Endothelial cell of umbilical vein (primary cell): ENCODE data around the gene HPCAL4. TPM values are rescaled to one million over a fixed set of nuclear protein-coding genes. Genes with fewer than 3 reads are reported as not detected.

Source experiments
- BruUV-seq: library from RNA; stranded (reverse); fragments of 400-500 nt; replicated peaks from 2 replicates; lab custom pipeline; 2021; lab: Mats Ljungman, UMichigan
- CTCF ChIA-PET: fragments of 300-600, 350-600 bp; sonication (Branson Sonifier 250); formaldehyde crosslinking; loops from one replicate; lab custom pipeline; 2021; ENCODE audit warnings: antibody characterized with exemption, inconsistent platforms; lab: Charles Lee
- POLR2A ChIA-PET: fragments of 300-600, 350-600 bp; sonication (Branson Sonifier 250); formaldehyde crosslinking; loops from one replicate; lab custom pipeline; 2021; ENCODE audit warnings: antibody characterized with exemption, inconsistent platforms; lab: Charles Lee
- DNase-seq: peaks from one replicate; pipeline ENCODE4 v3.0.0-alpha.2; 2011; ENCODE audit warnings: low read depth, low spot score
- FAIRE-seq: peaks from 2 replicates; lab custom pipeline; 2011; peaks lifted over from hg19 to GRCh38; lab: Jason Lieb, UNC
- H2AFZ ChIP-seq: 2 replicates; pipeline ENCODE4 v1.6.0; 2012; ENCODE audit warnings: low read depth, low read length, control low read depth, inconsistent platforms
- H3K27ac ChIP-seq: 2 replicates; pipeline ENCODE4 v1.5.1; 2011; ENCODE audit warnings: low read depth, mild to moderate bottlenecking, control low read depth, low read length, moderate library complexity; ENCODE audit not compliant: insufficient read depth
- H3K27me3 ChIP-seq, 2 experiments: 2 replicates each; pipeline versions ENCODE4 v1.6.0 to v1.6.1; 2011; ENCODE audit warnings: low read length in 2 of 2, mixed read lengths in 1 of 2; ENCODE audit not compliant: control insufficient read depth in 2 of 2, insufficient read depth in 2 of 2
- H3K36me3 ChIP-seq, 2 experiments: 2 replicates in 1 of 2; 3 replicates in 1 of 2; pipeline ENCODE4 v1.5.1; 2011; ENCODE audit warnings: low read length in 2 of 2, mild to moderate bottlenecking in 1 of 2, moderate library complexity in 1 of 2; ENCODE audit not compliant: control insufficient read depth in 2 of 2, insufficient read depth in 2 of 2; ENCODE audit errors: extremely low read depth in 1 of 2
- H3K4me1 ChIP-seq: 3 replicates; pipeline ENCODE4 v1.5.1; 2011; ENCODE audit warnings: mild to moderate bottlenecking, low read length; ENCODE audit not compliant: control insufficient read depth, insufficient read depth; ENCODE audit errors: extremely low read depth
- H3K4me2 ChIP-seq: 2 replicates; pipeline ENCODE4 v1.6.1; 2011; ENCODE audit warnings: low read length, control low read depth, mixed read lengths; ENCODE audit not compliant: insufficient read depth
- H3K4me3 ChIP-seq, 3 experiments: fragments of 200-600 bp in 1 of 3; sonication (generic), shearing (Covaris generic) in 1 of 3; replicated peaks in 1 of 3; 2 replicates each; pipeline ENCODE4 v1.5.1; 2011 to 2016; ENCODE audit warnings: control low read depth in 3 of 3, low read length in 3 of 3, mild to moderate bottlenecking in 2 of 3, inconsistent platforms in 1 of 3, low read depth in 1 of 3, moderate library complexity in 1 of 3; ENCODE audit not compliant: insufficient read depth in 1 of 3
- H3K79me2 ChIP-seq: 2 replicates; pipeline ENCODE4 v1.6.0; 2012; ENCODE audit warnings: low read length, inconsistent platforms; ENCODE audit not compliant: control insufficient read depth, insufficient read depth
- H3K9ac ChIP-seq: replicated peaks from 2 replicates; pipeline ENCODE3; 2011; ENCODE audit warnings: low read length, control low read depth; ENCODE audit not compliant: insufficient read depth; ENCODE audit errors: extremely low read depth
- H3K9me1 ChIP-seq: replicated peaks from 3 replicates; pipeline ENCODE4 v1.6.0; 2011; ENCODE audit warnings: mild to moderate bottlenecking, low read length; ENCODE audit not compliant: control insufficient read depth, insufficient read depth; ENCODE audit errors: extremely low read depth
- H3K9me3 ChIP-seq: replicated peaks from 2 replicates; pipeline ENCODE4 v1.5.1; 2012; ENCODE audit warnings: low read length, inconsistent platforms; ENCODE audit not compliant: control insufficient read depth, insufficient read depth
- H4K20me1 ChIP-seq: replicated peaks from 2 replicates; pipeline ENCODE3; 2011; ENCODE audit warnings: mild to moderate bottlenecking, low read length; ENCODE audit not compliant: control insufficient read depth, insufficient read depth; ENCODE audit errors: extremely low read depth
- CTCF ChIP-seq, 2 donors: IDR thresholded peaks; 1 replicate in 1 of 2; 2 replicates in 1 of 2; pipeline ENCODE4 v1.5.1; 2011; ENCODE audit warnings: low read length in 2 of 2, mild to moderate bottlenecking in 2 of 2, moderate library complexity in 2 of 2, control low read depth in 1 of 2, inconsistent platforms in 1 of 2, low read depth in 1 of 2; ENCODE audit not compliant: insufficient read depth in 1 of 2; ENCODE audit errors: extremely low read depth in 1 of 2
- EZH2 ChIP-seq: IDR thresholded peaks from 2 replicates; pipeline ENCODE4 v1.6.1; 2012; ENCODE audit warnings: borderline replicate concordance, low read depth, mild to moderate bottlenecking, moderate library complexity, low read length, inconsistent platforms; ENCODE audit not compliant: severe bottlenecking
- FOS ChIP-seq: IDR thresholded peaks from 2 replicates; pipeline ENCODE4 v1.6.1; 2011; ENCODE audit warnings: mild to moderate bottlenecking, low read length, moderate library complexity, borderline replicate concordance; ENCODE audit not compliant: insufficient read depth
- GATA2 ChIP-seq: IDR thresholded peaks from 2 replicates; pipeline ENCODE4 v1.7.0; 2011; ENCODE audit warnings: low read depth, mild to moderate bottlenecking, moderate library complexity, mixed read lengths, low read length; ENCODE audit not compliant: insufficient read length, insufficient read depth
- JUN ChIP-seq: IDR thresholded peaks from 2 replicates; pipeline ENCODE4 v1.6.1; 2011; ENCODE audit warnings: borderline replicate concordance, low read depth; ENCODE audit not compliant: insufficient read length, insufficient read depth
- MAX ChIP-seq: IDR thresholded peaks from 2 replicates; pipeline ENCODE4 v1.6.1; 2011; ENCODE audit not compliant: insufficient read depth, insufficient read length
- MYC ChIP-seq: IDR thresholded peaks from one replicate; pipeline ENCODE4 v1.6.1; 2011; ENCODE audit warnings: mild to moderate bottlenecking, low read depth, low read length
- POLR2A ChIP-seq: IDR thresholded peaks from 2 replicates; pipeline ENCODE4 v1.6.1; 2012; ENCODE audit warnings: low read depth, mild to moderate bottlenecking, control low read depth, low read length
- POLR2AphosphoS5 ChIP-seq: IDR thresholded peaks from 2 replicates; pipeline ENCODE4 v1.6.1; 2012; ENCODE audit warnings: low read depth, mild to moderate bottlenecking, control low read depth, low read length, moderate library complexity; ENCODE audit not compliant: insufficient read depth
- dilution Hi-C: fragments of 300-500 bp; cut with MboI; formaldehyde crosslinking; loops from one replicate; pipeline ENCODE4 v1.15.0; 2019; ENCODE audit warnings: low sequenced_read_pairs; ENCODE audit not compliant: extremely low pct_ligation_motif_present
- intact Hi-C: fragments of 100-400 bp; cut with micrococcal nuclease; formaldehyde crosslinking; loops from one replicate; pipeline ENCODE4 v1.10.0; 2022
- polyA plus RNA-seq, 4 experiments: library from polyadenylated mRNA; depleted of rRNA in 3 of 4; stranded (reverse) in 3 of 4; unstranded in 1 of 4; fragments of >200 nt; gene quantifications; 2 replicates each; pipeline versions ENCODE4 v1.2.1 to v1.2.3, GENCODE V29; 2011 to 2012; ENCODE audit warnings: missing spikeins in 1 of 4
- total RNA-seq: library from RNA; stranded (reverse); gene quantifications from 2 replicates; pipeline ENCODE4 v1.2.3, GENCODE V29; 2021

Gene HPCAL4
- total and polyA plus RNA-seq, 2 donors (not counting 3 experiments of a cell fraction or from before 2014, with no cell fraction given), result not detected

GRCh38 chr1:39689635-39690034 lies 1.6 kb downstream of the HPCAL4 start:
- Histone ChIP-seq H3K4me2 (no peak overlapping the region), H3K9ac (no peak overlapping the region), H3K4me1 (no peaks in the 10 kb centered on the region), H3K4me3 (no peak overlapping the region), H2AFZ (no peak overlapping the region), H3K27me3 (peaks cover 67 to 72% of the 10 kb centered on the region in 2 experiments), H3K27ac (no peak overlapping the region), H3K9me1 (no peaks in the 10 kb centered on the region), H4K20me1 (no peaks in the 10 kb centered on the region), H3K79me2 (no peaks in the 10 kb centered on the region), H3K36me3 (no peaks in the 10 kb centered on the region), H3K9me3 (no peaks in the 10 kb centered on the region)
- FAIRE-seq (no peak), DNase-seq (no peak)
- dilution Hi-C loops (no loop called here), intact Hi-C loops (no loop called here)
- no TSS peak for BruUV-seq
- ChIA-PET CTCF (interaction anchor here (0.6 kb wide), 1 partner anchor 32 kb away, joined by 4 read pairs; no protein-coding TSS in a partner anchor), POLR2A (no interaction called here)
- no peak for TF ChIP-seq POLR2A
- no peak for TF ChIP-seq CTCF (IDR thresholded peaks at IDR 0.05; ENCODE audit: extremely low read depth in 1 of 2, insufficient read depth in 1 of 2, low read depth in 1 of 2, low read length in 2 of 2)
- no peak for TF ChIP-seq POLR2AphosphoS5
- TF ChIP-seq EZH2, result no peak
- TF ChIP-seq FOS, result no peak
- TF ChIP-seq MAX, result no peak
- TF ChIP-seq GATA2, result no peak
- TF ChIP-seq MYC, result no peak
- TF ChIP-seq JUN, result no peak
